Activated CD4-positive, alpha-beta memory T cell treated with anti-CD3 and anti-CD28 coated beads for 36 hours (primary cell): ENCODE results near the gene CARD9. TPM values are rescaled to one million over a fixed set of nuclear protein-coding genes. Genes with fewer than 3 reads are reported as not detected.

Source experiments
- CTCF ChIA-PET: fragments of 350-600 bp; sonication (Branson Sonifier 250); formaldehyde crosslinking; loops from one replicate; lab custom pipeline; 2021; ENCODE audit warnings: antibody characterized with exemption, inconsistent platforms; lab: Charles Lee
- POLR2A ChIA-PET: fragments of 350-600 bp; sonication (Branson Sonifier 250); formaldehyde crosslinking; loops from one replicate; lab custom pipeline; 2021; ENCODE audit warnings: antibody characterized with exemption; lab: Charles Lee
- DNase-seq: peaks from one replicate; pipeline ENCODE4 v3.0.0-alpha.2; 2020
- H3K27ac Mint-ChIP-seq: one replicate; pipeline ENCODE4 v1.8.0; 2021; ENCODE audit warnings: mixed read lengths
- H3K27me3 Mint-ChIP-seq: one replicate; pipeline ENCODE4 v1.8.0; 2021; ENCODE audit warnings: mixed read lengths
- H3K36me3 Mint-ChIP-seq: one replicate; pipeline ENCODE4 v1.8.0; 2021; ENCODE audit warnings: mixed read lengths
- H3K4me1 Mint-ChIP-seq: one replicate; pipeline ENCODE4 v1.8.0; 2021; ENCODE audit warnings: low read depth, mixed read lengths
- H3K4me3 Mint-ChIP-seq: one replicate; pipeline ENCODE4 v1.8.0; 2021; ENCODE audit warnings: mild to moderate bottlenecking, mixed read lengths
- H3K9me3 Mint-ChIP-seq: one replicate; pipeline ENCODE4 v1.8.0; 2021; ENCODE audit warnings: mixed read lengths
- intact Hi-C: fragments of 100-400 bp; cut with micrococcal nuclease; formaldehyde crosslinking; loops from one replicate; pipeline ENCODE4 v1.15.1; 2023
- total RNA-seq, 2 experiments: library from RNA; stranded (reverse); gene quantifications; one replicate each; pipeline ENCODE4 v1.2.3, GENCODE V29; 2021

Gene CARD9
- 1 to 10 TPM; 1.4 to 2.4 TPM for total RNA-seq

GRCh38 chr9:136373300-136374182 is at the start of gene CARD9:
TSS of gene CARD9 (minus strand) at chr9:136373669. CDS start at chr9:136372078, 1,591 bp downstream.
- POLR2A ChIA-PET = no interaction called here
- Mint-ChIP-seq H3K9me3 (no peaks in the 10 kb centered on the region), H3K36me3 (peaks cover 4% of the 10 kb centered on the region), H3K4me3 (no peak within 1 kb of the TSS), H3K4me1 (no peaks in the 10 kb centered on the region), H3K27ac (no peak within 1 kb of the TSS), H3K27me3 (no peaks in the 10 kb centered on the region)
- intact Hi-C loops = no loop called here
- CTCF ChIA-PET = no interaction called here
- DNase-seq = no peak

DNA sequence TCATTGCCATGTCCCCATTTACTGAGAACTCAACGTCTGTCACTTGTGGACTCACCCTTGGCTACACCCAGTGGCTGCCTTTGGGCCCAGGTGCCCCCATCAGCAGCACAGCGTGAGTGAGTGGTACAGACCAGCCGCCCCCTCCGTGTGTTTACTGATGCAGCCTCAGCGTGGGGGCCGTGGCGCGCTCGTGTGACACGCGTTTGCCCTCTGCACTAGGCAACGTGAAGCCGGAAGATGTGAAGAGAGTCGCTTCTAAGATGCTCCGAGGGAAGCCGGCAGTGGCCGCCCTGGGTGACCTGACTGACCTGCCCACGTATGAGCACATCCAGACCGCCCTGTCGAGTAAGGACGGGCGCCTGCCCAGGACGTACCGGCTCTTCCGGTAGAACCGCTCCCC is 49.4 kb upstream of the CARD9 start:
- Mint-ChIP-seq H3K36me3 (peaks cover 29% of the 10 kb centered on the region), H3K27me3 (no peaks in the 10 kb centered on the region), H3K4me3 (no peak overlapping the region), H3K4me1 (peaks cover 5% of the 10 kb centered on the region), H3K9me3 (no peaks in the 10 kb centered on the region), H3K27ac (no peak overlapping the region)
- intact Hi-C loops = no loop called here
- DNase-seq = no peak
- ChIA-PET POLR2A (interaction anchor here (1.0 kb wide), 1 partner anchor 13 kb away, joined by 3 read pairs; no protein-coding TSS in a partner anchor), CTCF (interaction anchor here (1.1 kb wide), 2 partner anchors 12 to 17 kb away, joined by 3 read pairs; no protein-coding TSS in a partner anchor)

DNA sequence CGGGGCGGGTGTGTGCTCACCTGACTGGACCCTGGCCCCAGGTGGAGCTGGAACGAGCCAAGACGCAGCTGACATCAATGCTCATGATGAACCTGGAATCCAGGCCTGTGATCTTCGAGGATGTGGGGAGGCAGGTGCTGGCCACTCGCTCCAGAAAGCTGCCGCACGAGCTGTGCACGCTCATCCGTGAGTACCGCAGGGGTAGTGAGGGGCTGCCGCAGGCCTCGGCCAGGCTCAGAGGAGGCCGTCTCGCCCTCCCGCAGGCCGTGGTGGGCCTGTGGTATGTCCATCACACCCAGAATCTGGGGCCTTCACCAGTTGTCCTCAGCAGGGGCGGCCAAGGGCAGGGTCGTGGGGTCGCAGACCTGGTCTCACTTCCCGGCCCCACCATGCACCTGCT is 48.3 kb upstream of the CARD9 start:
- ChIA-PET CTCF (interaction anchor here (0.5 kb wide), 1 partner anchor 582 kb away, joined by 3 read pairs; no protein-coding TSS in a partner anchor), POLR2A (no interaction called here)
- no peak overlapping the region for H3K27ac Mint-ChIP-seq
- H3K9me3 Mint-ChIP-seq = no peaks in the 10 kb centered on the region
- DNase-seq = no peak
- intact Hi-C loops = no loop called here
- no peak overlapping the region for H3K4me3 Mint-ChIP-seq
- H3K27me3 Mint-ChIP-seq = no peaks in the 10 kb centered on the region
- peaks cover 33% of the 10 kb centered on the region for H3K36me3 Mint-ChIP-seq
- H3K4me1 Mint-ChIP-seq = peaks cover 5% of the 10 kb centered on the region

GRCh38 chr9:136419092-136419420 is 45.6 kb upstream of the CARD9 start:
- intact Hi-C loops = no loop called here
- CTCF ChIA-PET = no interaction called here
- no peak for DNase-seq
- H3K9me3 Mint-ChIP-seq = no peaks in the 10 kb centered on the region
- no peak overlapping the region for H3K27ac Mint-ChIP-seq
- H3K36me3 Mint-ChIP-seq = peaks cover 41% of the 10 kb centered on the region
- H3K27me3 Mint-ChIP-seq = no peaks in the 10 kb centered on the region
- POLR2A ChIA-PET = no interaction called here
- no peaks in the 10 kb centered on the region for H3K4me1 Mint-ChIP-seq
- H3K4me3 Mint-ChIP-seq = no peak overlapping the region

GRCh38 chr9:136418182-136419091 is 45.0 kb upstream of the CARD9 start:
- no peak for DNase-seq
- H3K4me3 Mint-ChIP-seq = no peak overlapping the region
- intact Hi-C loops = no loop called here
- ChIA-PET POLR2A (no interaction called here), CTCF (no interaction called here)
- no peak overlapping the region for H3K27ac Mint-ChIP-seq
- no peaks in the 10 kb centered on the region for H3K27me3 Mint-ChIP-seq
- peaks cover 2% of the 10 kb centered on the region for H3K4me1 Mint-ChIP-seq
- H3K9me3 Mint-ChIP-seq = no peaks in the 10 kb centered on the region
- peaks cover 47% of the 10 kb centered on the region for H3K36me3 Mint-ChIP-seq

GRCh38 chr9:136416914-136417313 is 43.4 kb upstream of the CARD9 start:
- Mint-ChIP-seq H3K36me3 (peaks cover 53% of the 10 kb centered on the region), H3K27ac (no peak overlapping the region), H3K9me3 (no peaks in the 10 kb centered on the region), H3K4me1 (peaks cover 11% of the 10 kb centered on the region), H3K27me3 (no peaks in the 10 kb centered on the region), H3K4me3 (no peak overlapping the region)
- POLR2A ChIA-PET = no interaction called here
- intact Hi-C loops = no loop called here
- CTCF ChIA-PET = no interaction called here
- no peak for DNase-seq

DNA sequence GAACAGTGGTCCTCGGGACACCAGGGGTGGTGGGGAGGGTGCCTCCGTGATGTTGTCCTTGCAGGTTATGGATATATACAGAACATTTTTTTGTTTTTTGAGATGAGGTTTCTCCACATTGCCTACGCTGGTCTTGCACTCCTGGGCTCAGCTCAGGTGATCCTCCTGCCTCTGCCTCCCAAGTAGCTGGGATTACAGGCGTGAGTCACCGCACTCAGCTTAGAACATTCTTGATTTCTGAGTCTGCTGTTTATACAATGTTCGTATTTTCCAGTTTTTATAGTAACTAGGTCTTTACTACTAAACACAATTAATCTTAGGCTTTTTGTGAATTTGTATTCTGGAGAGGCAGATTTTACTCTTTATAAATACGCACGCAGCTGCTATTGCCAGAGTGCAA is 43.0 kb upstream of the CARD9 start:
- POLR2A ChIA-PET = no interaction called here
- Mint-ChIP-seq H3K27me3 (no peaks in the 10 kb centered on the region), H3K9me3 (no peaks in the 10 kb centered on the region), H3K27ac (no peak overlapping the region), H3K4me1 (peaks cover 16% of the 10 kb centered on the region), H3K36me3 (peaks cover 56% of the 10 kb centered on the region), H3K4me3 (no peak overlapping the region)
- intact Hi-C loops = no loop called here
- CTCF ChIA-PET = no interaction called here
- DNase-seq = no peak

DNA sequence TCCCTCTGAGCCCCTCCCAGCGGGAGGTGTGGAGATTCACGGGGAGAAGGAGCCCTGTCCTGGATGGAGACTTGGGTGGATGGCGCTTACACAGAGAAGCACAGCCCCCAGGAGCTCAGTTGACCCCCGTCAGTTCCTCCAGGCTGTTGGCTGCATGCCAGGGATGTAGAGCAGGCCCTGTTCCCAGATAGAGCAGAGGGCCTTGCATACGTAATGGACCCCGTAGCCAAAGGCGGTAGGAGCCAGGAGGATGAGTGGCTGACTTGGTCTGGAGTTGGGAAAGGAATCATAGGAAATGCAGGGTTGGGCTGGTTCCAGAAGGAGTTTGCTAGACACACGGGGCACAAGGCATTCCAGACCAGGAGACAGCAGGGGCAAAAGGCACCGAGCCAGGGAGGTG is 39.5 kb upstream of the CARD9 start:
- Mint-ChIP-seq H3K27me3 (no peaks in the 10 kb centered on the region), H3K4me3 (no peak overlapping the region), H3K9me3 (no peaks in the 10 kb centered on the region), H3K36me3 (peaks cover 59% of the 10 kb centered on the region), H3K4me1 (peaks cover 39% of the 10 kb centered on the region), H3K27ac (no peak overlapping the region)
- CTCF ChIA-PET = interaction anchor here (1.2 to 1.5 kb wide), 2 partner anchors 11 to 13 kb away, joined by 3 to 5 read pairs; partner anchors contain the start of gene SNAPC4
- POLR2A ChIA-PET = no interaction called here
- no peak for DNase-seq
- intact Hi-C loops = no loop called here

GRCh38 chr9:136411378-136411777 is 37.9 kb upstream of the CARD9 start:
- peaks cover 50% of the 10 kb centered on the region for H3K4me1 Mint-ChIP-seq
- no peaks in the 10 kb centered on the region for H3K9me3 Mint-ChIP-seq
- H3K36me3 Mint-ChIP-seq = peaks cover 61% of the 10 kb centered on the region
- peak overlapping the region; percentile 91 for H3K4me3 Mint-ChIP-seq
- H3K27me3 Mint-ChIP-seq = no peaks in the 10 kb centered on the region
- intact Hi-C loops = loop anchor here (1.0 to 2.0 kb wide), 2 partner anchors 28 to 49 kb away; partner anchors contain the start of genes DNLZ and INPP5E
- POLR2A ChIA-PET = interaction anchor here (0.9 to 1.8 kb wide), 5 partner anchors 8 to 128 kb away, joined by 3 to 6 read pairs (median 3); partner anchors contain the start of gene DNLZ
- H3K27ac Mint-ChIP-seq = peak overlapping the region; percentile 84
- DNase-seq = no peak
- CTCF ChIA-PET = no interaction called here

- Mint-ChIP-seq H3K9me3 (no peaks in the 10 kb centered on the region), H3K27me3 (no peaks in the 10 kb centered on the region), H3K4me1 (peaks cover 55% of the 10 kb centered on the region), H3K27ac (peak within 1 kb of the TSS; percentile 94), H3K36me3 (peaks cover 60% of the 10 kb centered on the region), H3K4me3 (peak within 1 kb of the TSS; percentile 91)
- intact Hi-C loops = loop anchor here (1.0 to 2.0 kb wide), 2 partner anchors 29 to 48 kb away; partner anchors contain the start of genes DNLZ and INPP5E
- ChIA-PET POLR2A (interaction anchor here (0.8 to 1.8 kb wide), 7 partner anchors 7 to 130 kb away, joined by 3 to 7 read pairs (median 3); partner anchors contain the start of gene DNLZ), CTCF (interaction anchor here (1.7 to 1.9 kb wide), 2 partner anchors 10 to 685 kb away, joined by 4 to 19 read pairs; partner anchors contain the start of gene SNAPC4)
- DNase-seq = peak; percentile 97
These were observed 37.2 kb upstream of the CARD9 start, which contains the start of the genes ENTR1 and PMPCA for GRCh38 chr9:136410500-136411287. TSS of gene ENTR1 (minus strand) at chr9:136410614. CDS start at chr9:136410397, 217 bp downstream. TSS of gene PMPCA (plus strand) at chr9:136410658. CDS start at chr9:136410669, 11 bp downstream.
